ENCODE results near the gene FADS1.

DNA sequence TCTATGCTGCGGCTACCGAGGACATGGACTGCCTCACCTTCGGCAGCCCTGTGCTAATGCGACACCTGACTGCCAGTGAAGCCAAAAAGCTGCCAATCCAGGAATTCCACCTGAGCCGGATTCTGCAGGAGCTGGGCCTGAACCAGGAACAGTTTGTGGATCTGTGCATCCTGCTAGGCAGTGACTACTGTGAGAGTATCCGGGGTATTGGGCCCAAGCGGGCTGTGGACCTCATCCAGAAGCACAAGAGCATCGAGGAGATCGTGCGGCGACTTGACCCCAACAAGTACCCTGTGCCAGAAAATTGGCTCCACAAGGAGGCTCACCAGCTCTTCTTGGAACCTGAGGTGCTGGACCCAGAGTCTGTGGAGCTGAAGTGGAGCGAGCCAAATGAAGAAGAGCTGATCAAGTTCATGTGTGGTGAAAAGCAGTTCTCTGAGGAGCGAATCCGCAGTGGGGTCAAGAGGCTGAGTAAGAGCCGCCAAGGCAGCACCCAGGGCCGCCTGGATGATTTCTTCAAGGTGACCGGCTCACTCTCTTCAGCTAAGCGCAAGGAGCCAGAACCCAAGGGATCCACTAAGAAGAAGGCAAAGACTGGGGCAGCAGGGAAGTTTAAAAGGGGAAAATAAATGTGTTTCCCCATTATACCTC is 20.8 kb downstream of the FADS1 start:
- TF ChIP-seq, protein P1, sequence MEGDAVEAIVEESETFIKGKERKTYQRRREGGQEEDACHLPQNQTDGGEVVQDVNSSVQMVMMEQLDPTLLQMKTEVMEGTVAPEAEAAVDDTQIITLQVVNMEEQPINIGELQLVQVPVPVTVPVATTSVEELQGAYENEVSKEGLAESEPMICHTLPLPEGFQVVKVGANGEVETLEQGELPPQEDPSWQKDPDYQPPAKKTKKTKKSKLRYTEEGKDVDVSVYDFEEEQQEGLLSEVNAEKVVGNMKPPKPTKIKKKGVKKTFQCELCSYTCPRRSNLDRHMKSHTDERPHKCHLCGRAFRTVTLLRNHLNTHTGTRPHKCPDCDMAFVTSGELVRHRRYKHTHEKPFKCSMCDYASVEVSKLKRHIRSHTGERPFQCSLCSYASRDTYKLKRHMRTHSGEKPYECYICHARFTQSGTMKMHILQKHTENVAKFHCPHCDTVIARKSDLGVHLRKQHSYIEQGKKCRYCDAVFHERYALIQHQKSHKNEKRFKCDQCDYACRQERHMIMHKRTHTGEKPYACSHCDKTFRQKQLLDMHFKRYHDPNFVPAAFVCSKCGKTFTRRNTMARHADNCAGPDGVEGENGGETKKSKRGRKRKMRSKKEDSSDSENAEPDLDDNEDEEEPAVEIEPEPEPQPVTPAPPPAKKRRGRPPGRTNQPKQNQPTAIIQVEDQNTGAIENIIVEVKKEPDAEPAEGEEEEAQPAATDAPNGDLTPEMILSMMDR (IDR thresholded peaks at IDR 0.05 in 4 of 5, conservative IDR thresholded peaks at IDR 0.05 in 1 of 5): no peak
- no peak for TF ChIP-seq POLR2A (IDR thresholded peaks at IDR 0.05)

All from gastrocnemius medialis (tissue), 4 donors.